HG02943 (cell line): ENCODE data around the gene HEATR3.

Experiments used
- ATAC-seq: cut with Tn5 transposase; IDR thresholded peaks from one replicate; pipeline ENCODE4 v1.9.1; 2021; ENCODE audit warnings: mild to moderate bottlenecking, low read depth, moderate library complexity; ENCODE audit not compliant: unreplicated experiment

HEATR3 gene

DNA sequence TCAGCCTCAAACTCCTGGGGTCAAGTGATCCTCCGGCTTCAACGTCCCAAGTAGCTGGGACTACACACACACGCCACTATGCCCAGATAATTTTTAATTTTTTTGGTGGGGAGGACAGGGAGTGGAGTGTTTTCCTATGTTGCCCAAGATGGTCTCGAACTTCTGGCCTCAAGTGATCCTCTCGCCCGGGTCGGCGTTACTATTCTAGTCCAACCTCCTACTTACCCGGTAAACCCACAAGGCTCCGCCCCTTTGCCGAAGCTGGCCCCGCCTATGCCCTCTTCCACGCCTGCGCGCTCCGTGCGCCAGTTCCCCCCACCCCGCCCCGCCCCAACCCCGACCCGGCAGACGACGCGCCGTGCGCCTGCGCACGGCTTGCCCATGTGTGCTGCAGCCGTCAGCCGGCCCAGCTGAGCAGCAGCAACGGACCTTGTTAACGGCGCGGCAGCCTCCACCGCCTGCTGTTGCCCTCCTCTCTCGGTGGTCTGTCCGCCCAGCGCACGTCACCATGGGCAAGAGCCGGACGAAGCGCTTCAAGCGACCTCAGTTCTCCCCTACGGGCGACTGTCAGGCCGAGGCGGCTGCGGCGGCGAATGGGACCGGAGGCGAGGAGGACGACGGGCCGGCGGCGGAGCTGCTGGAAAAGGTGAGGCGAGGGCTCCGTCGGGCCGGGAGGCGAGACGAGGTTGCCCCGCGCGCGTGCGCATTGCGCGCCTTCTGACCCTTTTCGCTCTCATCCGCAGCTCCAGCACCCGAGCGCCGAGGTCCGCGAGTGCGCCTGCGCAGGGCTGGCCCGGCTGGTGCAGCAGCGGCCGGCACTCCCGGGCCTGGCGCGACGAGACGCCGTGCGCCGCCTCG, at the start of gene HEATR3:
HEATR3 (plus strand) TSS at position 347 of the 858 bp plus-strand sequence; CDS start at position 509, 162 bp downstream.
- peak; percentile 79 for ATAC-seq

GRCh38 chr16:50017553-50017952, 48.2 kb upstream of the HEATR3 start:
- no peak for ATAC-seq

GRCh38 chr16:50021544-50021943, 44.2 kb upstream of the HEATR3 start:
- ATAC-seq = no peak

- no peak for ATAC-seq
These were observed 42.1 kb upstream of the HEATR3 start for GRCh38 chr16:50023641-50024040.

DNA sequence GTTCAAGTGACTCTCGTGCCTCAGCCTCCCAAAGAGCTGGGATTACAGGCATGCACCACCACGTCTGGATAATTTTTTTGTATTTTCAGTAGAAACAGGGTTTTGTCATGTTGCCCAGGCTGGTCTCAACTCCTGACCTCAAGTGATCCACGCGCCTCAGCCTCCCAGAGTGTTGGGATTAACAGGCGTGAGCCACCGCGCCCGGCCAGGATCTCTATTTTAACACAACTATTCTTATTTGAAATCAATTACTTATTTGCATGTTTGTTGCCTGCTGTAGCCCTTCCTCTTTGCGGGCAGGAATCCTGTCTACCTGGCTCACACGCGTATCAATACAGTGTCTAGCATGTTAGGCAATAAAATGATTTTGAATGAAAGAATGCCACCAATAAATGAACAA, 41.6 kb upstream of the HEATR3 start:
- no peak for ATAC-seq

GRCh38 chr16:50024684-50025536, 40.9 kb upstream of the HEATR3 start, which contains the start of gene CNEP1R1:
TSS of gene CNEP1R1 (plus strand) at chr16:50025225. CDS start at chr16:50025316, 91 bp downstream.
- ATAC-seq = peak; percentile 99

- peak; percentile 14 for ATAC-seq
These were observed 40.2 kb upstream of the HEATR3 start for GRCh38 chr16:50025537-50025931.

DNA sequence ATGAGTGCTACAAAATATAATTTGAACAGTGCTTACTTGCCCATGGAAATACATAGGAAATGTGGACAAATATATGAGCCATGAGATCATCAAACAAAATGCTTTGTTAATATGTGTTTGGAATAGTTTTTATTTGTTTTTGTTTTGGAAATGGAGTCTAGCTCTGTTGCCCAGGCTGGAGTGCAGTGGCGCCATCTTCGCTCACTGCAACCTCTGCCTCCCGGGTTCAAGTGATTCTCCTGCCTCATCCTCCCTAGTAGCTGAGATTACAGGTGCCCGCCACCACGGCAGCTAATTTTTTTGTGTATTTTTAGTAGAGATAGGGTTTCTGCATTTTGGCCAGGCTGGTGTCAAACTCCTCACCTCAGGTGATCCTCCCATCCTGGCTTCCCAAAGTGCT, 37.9 kb upstream of the HEATR3 start:
- no peak for ATAC-seq

- no peak for ATAC-seq
These were observed 30.2 kb upstream of the HEATR3 start for GRCh38 chr16:50035468-50035992.

DNA sequence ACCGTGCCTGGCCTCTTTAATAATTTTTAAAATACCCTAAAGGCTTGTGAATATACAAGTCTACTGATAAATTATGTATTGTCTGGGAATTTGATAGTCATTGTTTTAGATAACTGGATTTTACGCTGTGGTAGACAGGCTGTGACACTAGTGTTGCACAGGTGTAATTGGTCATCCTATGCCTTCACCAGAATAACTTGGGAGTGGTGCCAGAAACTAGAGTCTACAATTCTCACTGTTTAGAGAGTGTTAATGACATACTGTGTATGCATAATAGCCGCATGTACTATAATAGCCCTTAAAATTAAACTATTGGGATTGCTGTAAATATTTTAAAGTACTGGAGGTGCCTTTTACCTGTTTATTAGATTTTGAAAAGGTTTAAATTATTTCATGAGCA, 29.3 kb upstream of the HEATR3 start:
- ATAC-seq = no peak

- no peak for ATAC-seq
These were observed 28.0 kb upstream of the HEATR3 start for GRCh38 chr16:50037662-50038220.

- no peak for ATAC-seq
These were observed 27.5 kb upstream of the HEATR3 start for GRCh38 chr16:50038286-50038685.

- no peak for ATAC-seq
These were observed 26.8 kb upstream of the HEATR3 start for GRCh38 chr16:50038756-50039529.

- no peak for ATAC-seq
These were observed 25.8 kb upstream of the HEATR3 start for GRCh38 chr16:50040018-50040417.

DNA sequence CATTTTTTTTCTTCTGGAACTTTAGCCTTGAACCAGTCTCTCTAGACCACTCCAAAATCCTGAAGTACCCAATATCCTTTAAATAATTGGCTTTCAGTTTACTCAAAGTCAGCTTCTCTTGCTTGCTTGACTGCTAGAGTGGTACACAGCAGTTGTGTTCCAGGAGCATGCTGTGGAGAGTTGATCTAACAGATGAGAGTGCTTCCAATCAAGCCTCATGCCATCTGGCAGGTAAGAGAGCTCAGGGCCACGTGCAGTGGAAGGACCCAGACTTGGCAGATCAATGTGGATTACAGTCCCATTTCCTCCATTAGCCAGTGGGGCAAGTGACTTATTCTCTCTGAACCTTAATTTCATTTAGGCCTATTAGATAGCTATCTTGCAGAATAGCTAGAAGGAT, 25.1 kb upstream of the HEATR3 start:
- no peak for ATAC-seq

GRCh38 chr16:50043358-50043757, 22.4 kb upstream of the HEATR3 start:
- no peak for ATAC-seq

GRCh38 chr16:50045412-50045811, 20.4 kb upstream of the HEATR3 start:
- no peak for ATAC-seq

GRCh38 chr16:50046853-50047252, 18.9 kb upstream of the HEATR3 start:
- no peak for ATAC-seq

GRCh38 chr16:50047864-50048263, 17.9 kb upstream of the HEATR3 start:
- no peak for ATAC-seq

- ATAC-seq = no peak
These were observed 15.0 kb upstream of the HEATR3 start for GRCh38 chr16:50050802-50051201.
